ENCODE measurements around the gene INIP.

Gene INIP

GRCh38 chr9:112670991-112671625 is 46.8 kb downstream of the INIP start:
- DNase-seq (ENCODE audit: low spot score): no peak

DNA sequence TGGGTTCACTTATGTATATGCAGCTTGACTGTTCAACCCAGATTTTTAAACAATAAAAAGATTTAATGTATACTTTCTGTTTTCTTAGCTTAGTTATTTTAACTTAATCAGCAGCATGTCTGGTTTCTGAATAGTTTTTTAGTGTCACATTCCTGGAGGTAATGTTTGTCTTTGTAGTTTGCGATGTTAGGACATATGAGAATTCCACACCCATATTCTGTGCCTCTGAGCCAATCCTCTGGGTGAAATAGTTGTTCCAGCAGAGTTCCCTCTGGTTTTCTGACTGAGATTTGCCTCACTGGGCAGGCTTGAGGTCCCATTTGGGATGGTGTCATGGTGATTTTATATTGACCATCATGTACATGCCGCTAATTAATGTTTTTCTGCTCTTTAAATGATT is 48.6 kb downstream of the INIP start:
- DNase-seq (ENCODE audit: low spot score): no peak

- no peak for DNase-seq (ENCODE audit: low spot score)
Measured at GRCh38 chr9:112665347-112665746, 52.6 kb downstream of the INIP start.

DNA sequence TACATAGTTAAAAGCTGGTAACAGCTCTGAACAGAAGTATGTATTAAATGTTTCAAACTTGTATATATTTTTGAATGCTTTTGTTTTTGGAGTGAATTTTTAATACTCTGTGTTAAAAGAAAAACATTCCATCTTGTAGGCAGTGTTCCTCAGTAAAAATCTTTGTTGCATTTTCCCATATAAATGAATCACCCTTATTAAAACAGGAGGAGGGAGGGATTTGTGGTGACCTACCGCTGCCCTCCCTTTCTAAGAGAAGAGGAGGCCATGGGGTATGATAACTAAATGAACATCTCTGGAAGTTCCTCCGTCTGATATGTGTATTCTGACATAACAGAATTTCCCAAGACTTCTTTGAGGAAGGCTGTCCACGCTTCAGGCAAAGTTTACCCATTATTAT is 53.4 kb downstream of the INIP start:
- DNase-seq (ENCODE audit: low spot score): no peak

- DNase-seq (ENCODE audit: low spot score): no peak
Measured at GRCh38 chr9:112663681-112664080, 54.2 kb downstream of the INIP start.

GRCh38 chr9:112659906-112660305 is 58.0 kb downstream of the INIP start:
- DNase-seq (ENCODE audit: low spot score): no peak

GRCh38 chr9:112655668-112656067 is 62.2 kb downstream of the INIP start:
- no peak for DNase-seq (ENCODE audit: low spot score)

DNA sequence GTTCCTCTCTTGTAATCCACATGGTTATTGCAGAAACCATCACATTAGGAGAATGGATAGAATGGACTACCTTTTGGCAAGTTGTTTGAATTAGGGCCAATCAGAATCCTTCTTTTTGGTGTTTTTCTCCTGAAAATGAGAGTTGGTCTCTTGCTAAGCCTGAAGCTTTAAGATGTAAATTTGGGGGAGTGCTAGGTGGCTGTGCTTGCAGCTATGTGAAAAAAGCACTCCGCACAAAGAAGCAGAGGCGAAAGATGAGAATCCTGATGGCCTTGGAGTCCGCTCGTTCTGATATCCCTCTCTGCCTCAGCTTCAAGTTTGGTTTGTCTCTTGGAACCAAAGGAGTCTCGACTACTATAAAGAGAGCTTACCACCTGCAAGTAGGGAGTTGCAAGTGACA is 63.6 kb downstream of the INIP start:
- no peak for DNase-seq (ENCODE audit: low spot score)

DNA sequence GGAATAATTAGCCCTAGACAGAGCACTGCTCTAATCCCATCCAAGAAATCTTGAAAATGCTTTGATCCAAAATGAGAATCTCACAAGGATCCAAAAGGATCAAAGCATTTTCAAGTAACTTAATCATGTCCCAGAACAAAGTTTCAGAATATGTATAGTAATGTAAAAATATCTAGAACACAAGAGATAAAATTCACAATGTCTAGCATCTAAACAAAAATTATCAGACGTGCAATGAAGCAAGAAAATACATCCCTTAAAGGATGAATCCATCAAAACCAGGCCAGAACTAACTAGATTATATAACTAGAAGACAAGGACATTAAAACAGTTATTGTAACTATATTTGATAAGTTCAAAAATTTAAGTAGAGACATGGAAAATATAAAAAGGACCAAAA is 69.3 kb downstream of the INIP start:
- no peak for DNase-seq (ENCODE audit: low spot score)

DNA sequence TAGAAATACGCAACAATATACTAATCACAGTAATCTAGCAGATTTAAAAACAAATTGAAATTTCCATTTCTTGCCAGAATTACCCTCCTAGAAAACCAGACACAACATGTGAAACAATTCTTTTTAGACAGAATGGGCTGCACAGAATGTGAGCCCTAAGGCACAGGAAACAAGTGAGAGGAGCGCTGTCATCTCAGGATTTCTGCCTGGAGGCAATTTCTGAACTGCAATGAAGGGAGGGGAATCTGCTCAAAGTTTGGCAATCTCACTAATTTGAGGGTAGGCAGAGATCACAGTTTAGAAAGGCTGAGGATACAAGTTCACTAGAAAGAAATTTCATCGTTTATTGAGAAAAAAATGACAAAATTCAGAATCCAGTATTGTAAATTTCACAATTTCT is 70.3 kb downstream of the INIP start:
- DNase-seq (ENCODE audit: low spot score): no peak

- DNase-seq (ENCODE audit: low spot score): no peak
Measured at GRCh38 chr9:112642126-112642525, 75.8 kb downstream of the INIP start.

DNA sequence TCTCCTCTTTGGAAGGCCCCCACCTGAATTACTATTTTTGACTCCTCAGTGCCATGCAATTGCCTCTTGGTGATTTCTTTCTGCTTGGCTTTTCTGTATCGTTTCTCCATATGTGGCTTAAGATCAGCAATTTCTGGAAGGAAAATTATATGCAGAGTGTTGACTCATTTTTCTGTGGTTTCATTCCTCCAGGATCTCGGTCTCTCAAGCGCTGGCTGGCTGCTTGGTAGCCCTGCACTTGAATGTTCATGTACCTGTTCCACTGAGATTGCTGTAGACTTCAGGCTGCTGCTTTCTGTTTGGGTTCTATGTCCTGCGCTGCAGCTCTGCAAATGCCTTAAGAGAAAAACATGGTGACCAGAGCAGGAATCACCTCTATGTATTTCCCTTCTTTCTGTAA is 77.6 kb downstream of the INIP start:
- DNase-seq (ENCODE audit: low spot score): no peak

Data from HuH-7.5 (cell line).